ENCODE data around the gene BMP7.

DNA sequence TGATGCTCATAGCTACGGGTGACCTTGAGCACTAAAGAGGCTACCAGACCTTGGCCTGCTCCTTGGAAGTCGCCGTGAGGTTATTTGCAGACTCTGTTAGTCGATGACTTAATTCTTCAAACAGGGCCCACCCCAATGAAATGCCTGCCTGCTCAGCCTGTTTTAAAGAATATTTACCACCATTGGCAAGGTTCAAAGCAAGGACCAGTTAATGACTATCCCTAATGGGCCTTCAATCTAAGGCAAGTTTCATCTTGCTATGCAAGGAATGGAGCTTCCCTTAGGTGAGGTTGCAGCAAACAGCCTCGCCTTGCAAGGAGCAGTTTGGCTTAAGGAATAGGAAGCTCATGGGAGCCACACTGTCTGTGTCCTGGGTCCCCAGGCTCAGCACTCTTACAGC lies 40.3 kb upstream of the BMP7 start:
- TF ChIP-seq EZH2phosphoT487 (IDR thresholded peaks at IDR 0.05; ENCODE audit: borderline replicate concordance) = no peak
- TF ChIP-seq CTCF (conservative IDR thresholded peaks at IDR 0.05; ENCODE audit: low read length) = no peak
